Epithelial cell of esophagus (primary cell): Measurements from ENCODE around the gene SLC8A1.

Source experiments
- DNase-seq: peaks from one replicate; pipeline ENCODE4 v3.0.0; 2010; ENCODE audit warnings: low read depth
- H3K4me3 ChIP-seq: 2 replicates; pipeline ENCODE4 v1.5.1; 2011; ENCODE audit warnings: mild to moderate bottlenecking, low read length, control low read depth
- TF ChIP-seq, protein P1 (sequence below): IDR thresholded peaks from 2 replicates; pipeline ENCODE4 v1.5.1; 2011; ENCODE audit warnings: low read depth, mild to moderate bottlenecking, low read length, control low read depth, inconsistent platforms; ENCODE audit not compliant: insufficient read depth; ENCODE audit errors: missing control alignments

Gene SLC8A1

DNA sequence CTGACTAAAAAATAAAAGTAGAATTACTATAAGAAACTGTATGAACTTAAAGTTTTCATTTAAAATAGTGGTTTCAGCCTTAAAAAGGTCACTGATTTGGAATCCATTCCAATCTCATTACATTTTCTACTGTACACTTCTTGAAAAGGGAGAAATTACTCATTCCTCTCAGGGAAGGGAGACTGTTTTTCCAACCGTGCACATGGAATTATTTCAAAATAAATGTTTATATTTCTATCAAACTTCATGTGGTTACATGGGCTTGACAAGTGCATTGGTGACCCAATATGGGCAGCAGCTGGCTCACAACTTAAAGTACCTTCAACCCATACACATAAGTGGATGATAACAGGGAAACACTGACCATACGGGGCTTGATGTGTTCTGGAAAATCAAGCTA is 348.3 kb downstream of the SLC8A1 start:
- TF ChIP-seq, protein P1, sequence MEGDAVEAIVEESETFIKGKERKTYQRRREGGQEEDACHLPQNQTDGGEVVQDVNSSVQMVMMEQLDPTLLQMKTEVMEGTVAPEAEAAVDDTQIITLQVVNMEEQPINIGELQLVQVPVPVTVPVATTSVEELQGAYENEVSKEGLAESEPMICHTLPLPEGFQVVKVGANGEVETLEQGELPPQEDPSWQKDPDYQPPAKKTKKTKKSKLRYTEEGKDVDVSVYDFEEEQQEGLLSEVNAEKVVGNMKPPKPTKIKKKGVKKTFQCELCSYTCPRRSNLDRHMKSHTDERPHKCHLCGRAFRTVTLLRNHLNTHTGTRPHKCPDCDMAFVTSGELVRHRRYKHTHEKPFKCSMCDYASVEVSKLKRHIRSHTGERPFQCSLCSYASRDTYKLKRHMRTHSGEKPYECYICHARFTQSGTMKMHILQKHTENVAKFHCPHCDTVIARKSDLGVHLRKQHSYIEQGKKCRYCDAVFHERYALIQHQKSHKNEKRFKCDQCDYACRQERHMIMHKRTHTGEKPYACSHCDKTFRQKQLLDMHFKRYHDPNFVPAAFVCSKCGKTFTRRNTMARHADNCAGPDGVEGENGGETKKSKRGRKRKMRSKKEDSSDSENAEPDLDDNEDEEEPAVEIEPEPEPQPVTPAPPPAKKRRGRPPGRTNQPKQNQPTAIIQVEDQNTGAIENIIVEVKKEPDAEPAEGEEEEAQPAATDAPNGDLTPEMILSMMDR, result no peak
- H3K4me3 ChIP-seq, result no peak overlapping the region
- peak; percentile 31 for DNase-seq

DNA sequence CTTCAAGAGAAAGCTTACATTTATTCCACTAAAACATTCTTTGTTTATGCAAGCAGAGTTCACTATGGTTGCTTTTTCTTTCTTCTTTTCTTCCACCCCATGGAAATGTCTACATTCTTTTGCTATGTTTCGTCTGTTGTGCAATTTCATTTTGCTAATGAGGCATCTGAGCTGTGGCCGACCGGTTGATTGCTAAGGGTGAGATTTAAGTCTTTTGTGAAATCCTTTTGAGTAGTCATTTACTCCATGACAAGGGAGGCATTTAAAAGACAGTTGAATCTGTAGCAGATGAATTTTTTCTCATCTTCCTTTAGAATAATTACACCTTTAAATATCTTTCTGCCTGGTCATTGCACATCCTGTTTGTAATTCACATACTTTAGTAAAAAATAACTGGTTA is 348.7 kb downstream of the SLC8A1 start:
- TF ChIP-seq, protein P1, result no peak
- peak; percentile 90 for DNase-seq
- no peak overlapping the region for H3K4me3 ChIP-seq

DNA sequence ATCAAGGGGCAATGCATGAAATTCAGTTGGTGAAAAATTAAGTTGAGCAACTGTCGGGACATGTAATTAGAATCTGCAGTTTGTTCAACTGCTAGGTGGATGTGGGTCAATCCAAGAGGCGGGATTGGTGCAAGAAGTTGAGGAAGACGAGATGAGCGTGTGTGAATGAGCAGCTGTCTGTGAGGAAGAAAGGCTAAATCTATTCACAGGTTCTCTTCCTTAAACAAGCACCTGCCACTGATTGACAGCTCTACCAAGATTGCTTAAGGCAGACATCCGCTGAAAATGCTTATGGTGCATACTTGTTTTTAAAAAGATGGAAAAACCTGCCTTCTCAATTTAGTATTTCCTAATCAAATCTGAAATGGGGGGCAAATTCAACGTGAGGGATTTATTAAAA is 349.4 kb downstream of the SLC8A1 start:
- TF ChIP-seq, protein P1, result no peak
- no peak overlapping the region for H3K4me3 ChIP-seq
- no peak for DNase-seq

DNA sequence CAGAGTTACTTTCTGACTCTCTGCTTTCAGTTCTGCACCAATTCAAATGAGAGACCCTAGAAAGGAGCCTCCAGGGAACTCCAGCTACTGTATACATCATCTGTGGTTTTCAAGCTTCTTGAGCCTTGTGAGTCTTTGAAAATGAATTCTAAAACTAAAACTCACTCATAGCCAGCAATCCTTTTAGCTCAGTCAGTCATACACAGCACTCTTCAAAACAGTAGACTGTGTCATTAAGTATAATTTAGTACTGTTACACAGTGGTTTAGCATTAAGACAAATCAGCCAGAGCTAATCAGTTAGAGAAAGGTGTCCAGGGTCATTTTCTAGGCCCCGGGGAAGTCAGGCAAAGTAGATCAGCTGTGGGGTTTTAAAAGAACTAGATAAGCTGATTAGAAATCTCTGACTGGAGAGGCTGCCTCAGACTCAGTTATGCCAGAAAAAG is 350.7 kb downstream of the SLC8A1 start:
- H3K4me3 ChIP-seq, result no peak overlapping the region
- peak; percentile 11 for DNase-seq
- TF ChIP-seq, protein P1, result no peak

DNA sequence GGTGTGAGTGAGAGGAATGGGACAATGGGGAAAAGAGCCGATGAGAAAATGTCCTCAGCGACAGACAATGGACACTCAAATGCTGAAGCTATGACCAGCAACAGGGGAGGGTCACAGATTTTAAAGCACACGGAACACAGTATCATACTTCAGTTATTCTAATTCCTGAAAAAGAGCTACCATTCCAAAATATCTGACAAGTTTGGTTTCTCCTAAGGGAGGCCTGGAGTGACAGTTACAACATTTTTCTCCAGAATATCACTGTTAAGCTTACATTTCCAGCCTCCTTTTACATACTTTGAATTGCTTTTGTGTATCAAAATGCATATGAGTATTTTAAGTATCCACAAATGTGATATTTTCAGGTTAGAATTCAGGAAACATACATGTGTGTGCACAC is 351.2 kb downstream of the SLC8A1 start:
- TF ChIP-seq, protein P1, result no peak
- no peak for DNase-seq
- H3K4me3 ChIP-seq, result no peak overlapping the region

DNA sequence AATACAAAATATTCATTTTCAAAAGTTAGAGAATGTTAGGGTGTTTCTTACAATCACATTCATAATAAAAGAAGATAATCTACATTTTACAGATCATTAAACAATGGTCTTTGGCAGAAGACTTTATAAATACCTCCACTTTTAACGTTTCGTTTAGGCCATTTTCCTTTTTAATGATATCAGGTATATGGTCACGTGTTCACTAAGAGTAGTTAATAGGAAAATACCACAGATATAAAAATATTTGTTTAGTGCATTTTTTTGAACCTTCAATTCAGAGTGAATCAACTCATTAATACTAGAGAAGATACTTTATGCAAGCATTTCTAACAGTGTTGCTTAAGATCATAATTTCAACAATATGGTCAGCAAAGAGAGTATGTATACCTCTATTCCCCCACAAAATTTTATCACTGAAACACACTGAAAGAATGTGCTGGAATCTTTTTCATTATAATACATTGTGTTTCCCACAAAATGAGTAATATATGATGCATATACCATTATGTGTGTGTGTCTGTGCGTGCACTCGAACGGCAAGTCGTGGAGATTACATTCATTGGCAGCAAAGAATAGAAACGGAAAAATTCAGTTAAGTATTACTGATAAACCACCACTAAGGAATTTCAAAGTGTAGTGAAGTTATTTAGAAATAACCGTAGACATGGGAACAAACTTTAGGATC is 353.0 kb downstream of the SLC8A1 start:
- TF ChIP-seq, protein P1, result no peak
- no peak overlapping the region for H3K4me3 ChIP-seq
- DNase-seq, result peak; percentile 58
